Prostate gland (tissue), 2 donors: ENCODE data around the gene PIMREG. TPM values are rescaled to one million over a fixed set of nuclear protein-coding genes. Genes with fewer than 3 reads are reported as not detected.

Experiments
- DNase-seq: peaks from one replicate; pipeline ENCODE4 v3.0.0-alpha.2; 2019; ENCODE audit warnings: low spot score
- H3K27ac ChIP-seq, 2 donors: fragments of 200-600 bp; sonication (generic); 2 replicates each; pipeline ENCODE4 v1.5.1; 2017 to 2019
- H3K27me3 ChIP-seq: fragments of 200-600 bp; sonication (generic); replicated peaks from 2 replicates; pipeline ENCODE4 v1.5.1; 2019; ENCODE audit not compliant: insufficient read depth
- H3K36me3 ChIP-seq, 2 donors: fragments of 200-600 bp; sonication (generic); 1 replicate in 1 of 2; 2 replicates in 1 of 2; pipeline versions ENCODE4 v1.5.1 to v1.8.1; 2017 to 2019
- H3K4me1 ChIP-seq: fragments of 200-600 bp; sonication (generic); replicated peaks from 2 replicates; pipeline ENCODE4 v1.5.1; 2019
- H3K4me3 ChIP-seq, 2 donors: fragments of 200-600 bp; sonication (generic); 2 replicates each; pipeline ENCODE4 v1.5.1; 2017 to 2019
- H3K9me3 ChIP-seq: fragments of 200-600 bp; sonication (generic); 2 replicates; pipeline ENCODE4 v1.5.1; 2017
- POLR2A ChIP-seq: fragments of 450-650 bp; IDR thresholded peaks from one replicate; pipeline ENCODE4 v1.6.1; 2016; ENCODE audit warnings: antibody characterized with exemption, mild to moderate bottlenecking
- POLR2AphosphoS5 ChIP-seq: sonication (generic); formaldehyde crosslinking; IDR thresholded peaks from one replicate; pipeline ENCODE4 v1.6.1; 2017; ENCODE audit warnings: antibody characterized with exemption
- WGBS: methylation state at CpG from one replicate; pipeline ENCODE4 v1.1.5; 2018; 5-methylcytosine and 5-hydroxymethylcytosine counted together
- intact Hi-C: fragments of 100-400 bp; cut with DNase I; formaldehyde crosslinking; loops from one replicate; pipeline ENCODE4 v1.14.2; 2022
- total RNA-seq, 2 donors: library from RNA; depleted of rRNA; stranded (reverse); fragments of >200 nt; gene quantifications; one replicate each; pipeline ENCODE4 v1.1.0, GENCODE V29; 2016
- TF ChIP-seq, protein P1 (sequence below), 4 experiments: fragments of 200-600 bp in 2 of 4; fragments of 450-650 bp in 2 of 4; sonication (generic) in 2 of 4; IDR thresholded peaks; 1 replicate in 3 of 4; 2 replicates in 1 of 4; pipeline ENCODE4 v1.5.1; 2016 to 2019; ENCODE audit warnings: antibody characterized with exemption in 4 of 4, mild to moderate bottlenecking in 2 of 4, moderate library complexity in 2 of 4

The PIMREG gene
- total RNA-seq, 2 donors from 2014 or later, result 0.45 to 4.9 TPM

DNA sequence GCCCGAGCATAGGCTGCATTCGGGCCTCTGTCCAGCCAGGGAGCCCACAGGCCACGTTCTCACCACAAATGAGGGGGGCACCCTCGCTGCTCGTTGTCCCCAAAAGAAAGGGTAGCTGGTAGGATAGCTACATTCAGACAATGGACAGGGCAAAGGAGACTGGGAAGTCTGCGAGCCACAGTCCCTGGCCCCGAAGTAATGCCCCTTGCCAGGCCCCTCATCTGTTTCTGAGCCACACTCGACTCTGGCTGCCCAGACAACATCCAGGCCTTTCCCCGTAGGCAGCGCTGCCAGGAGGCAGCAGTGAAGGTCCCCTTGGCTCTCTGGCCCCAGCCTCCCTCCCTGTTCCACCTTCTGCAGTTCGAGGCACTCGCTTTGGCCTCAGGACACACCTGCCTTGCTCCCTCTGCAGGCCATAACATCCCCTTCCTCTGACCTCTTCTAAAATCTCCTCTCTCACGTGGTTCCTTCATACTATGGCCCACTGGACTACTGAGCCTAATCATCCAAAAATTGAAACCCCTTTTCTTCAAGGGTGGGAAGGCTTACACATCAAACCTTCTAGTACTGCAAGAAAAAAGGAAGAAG, 21.5 kb upstream of the PIMREG start:
- no peak for DNase-seq
- intact Hi-C loops, result loop anchor here (2.0 kb wide), 1 partner anchor 834 kb away; no protein-coding TSS in a partner anchor
- WGBS, result 62% methylated on average over 13 of the region's 13 CpGs
- Histone ChIP-seq H3K27me3 (no peaks in the 10 kb centered on the region), H3K4me1 (no peaks in the 10 kb centered on the region), H3K9me3 (no peaks in the 10 kb centered on the region), H3K36me3 (no peaks in the 10 kb centered on the region), H3K4me3 (no peak overlapping the region), H3K27ac (no peak overlapping the region)
- no peak for TF ChIP-seq POLR2AphosphoS5
- no peak for TF ChIP-seq POLR2A
- TF ChIP-seq, protein P1, sequence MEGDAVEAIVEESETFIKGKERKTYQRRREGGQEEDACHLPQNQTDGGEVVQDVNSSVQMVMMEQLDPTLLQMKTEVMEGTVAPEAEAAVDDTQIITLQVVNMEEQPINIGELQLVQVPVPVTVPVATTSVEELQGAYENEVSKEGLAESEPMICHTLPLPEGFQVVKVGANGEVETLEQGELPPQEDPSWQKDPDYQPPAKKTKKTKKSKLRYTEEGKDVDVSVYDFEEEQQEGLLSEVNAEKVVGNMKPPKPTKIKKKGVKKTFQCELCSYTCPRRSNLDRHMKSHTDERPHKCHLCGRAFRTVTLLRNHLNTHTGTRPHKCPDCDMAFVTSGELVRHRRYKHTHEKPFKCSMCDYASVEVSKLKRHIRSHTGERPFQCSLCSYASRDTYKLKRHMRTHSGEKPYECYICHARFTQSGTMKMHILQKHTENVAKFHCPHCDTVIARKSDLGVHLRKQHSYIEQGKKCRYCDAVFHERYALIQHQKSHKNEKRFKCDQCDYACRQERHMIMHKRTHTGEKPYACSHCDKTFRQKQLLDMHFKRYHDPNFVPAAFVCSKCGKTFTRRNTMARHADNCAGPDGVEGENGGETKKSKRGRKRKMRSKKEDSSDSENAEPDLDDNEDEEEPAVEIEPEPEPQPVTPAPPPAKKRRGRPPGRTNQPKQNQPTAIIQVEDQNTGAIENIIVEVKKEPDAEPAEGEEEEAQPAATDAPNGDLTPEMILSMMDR (IDR thresholded peaks at IDR 0.05), result no peak

DNA sequence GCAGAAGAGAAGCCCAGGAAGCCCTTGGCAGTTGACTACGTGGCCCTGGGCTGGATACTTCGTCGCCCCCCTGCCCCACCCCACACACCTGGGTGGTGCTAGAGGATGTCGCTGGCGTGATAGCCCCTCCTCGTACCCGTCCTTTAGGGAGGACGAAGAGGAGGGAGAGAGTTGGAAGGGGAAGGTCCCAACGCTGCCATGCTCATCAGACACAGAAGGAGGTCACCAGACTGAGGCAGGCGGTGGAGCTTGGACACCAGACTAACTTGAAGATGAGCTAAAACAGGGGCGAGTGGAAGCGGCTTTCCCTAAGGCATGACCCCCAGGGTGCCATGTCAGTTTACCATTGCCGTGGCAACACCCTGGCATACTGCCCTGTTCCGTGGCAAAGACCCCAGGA, 20.3 kb upstream of the PIMREG start:
- Histone ChIP-seq H3K27me3 (no peaks in the 10 kb centered on the region), H3K4me1 (no peaks in the 10 kb centered on the region), H3K36me3 (no peaks in the 10 kb centered on the region), H3K4me3 (no peak overlapping the region), H3K27ac (no peak overlapping the region), H3K9me3 (no peaks in the 10 kb centered on the region)
- intact Hi-C loops, result loop anchor here (2.0 kb wide), 1 partner anchor 835 kb away; no protein-coding TSS in a partner anchor
- 78% methylated on average over 14 of the region's 14 CpGs for WGBS
- no peak for DNase-seq
- TF ChIP-seq, protein P1 (IDR thresholded peaks at IDR 0.05), result no peak
- TF ChIP-seq POLR2AphosphoS5 (no peak), POLR2A (no peak)

DNA sequence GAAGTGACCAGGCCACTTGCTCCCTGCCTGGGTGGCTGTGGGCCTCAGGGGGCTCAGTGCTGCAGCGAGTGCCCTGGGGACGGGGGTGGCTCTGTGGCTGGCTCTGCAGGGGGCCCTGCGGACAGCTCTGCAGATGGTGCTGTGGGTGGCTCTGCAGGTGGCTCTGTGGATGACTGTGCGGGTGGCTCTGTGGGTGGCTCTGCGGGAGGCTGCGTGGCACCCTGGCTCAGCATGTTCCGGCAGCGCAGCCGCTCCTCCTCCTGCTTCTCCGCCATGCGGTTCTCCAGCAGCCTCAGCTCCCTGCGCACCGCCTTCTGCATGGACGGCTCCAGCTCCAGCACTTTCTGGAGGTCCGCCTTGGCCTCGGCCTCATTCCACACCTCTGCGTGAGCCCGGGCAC, 18.8 kb upstream of the PIMREG start:
- DNase-seq, result no peak

DNA sequence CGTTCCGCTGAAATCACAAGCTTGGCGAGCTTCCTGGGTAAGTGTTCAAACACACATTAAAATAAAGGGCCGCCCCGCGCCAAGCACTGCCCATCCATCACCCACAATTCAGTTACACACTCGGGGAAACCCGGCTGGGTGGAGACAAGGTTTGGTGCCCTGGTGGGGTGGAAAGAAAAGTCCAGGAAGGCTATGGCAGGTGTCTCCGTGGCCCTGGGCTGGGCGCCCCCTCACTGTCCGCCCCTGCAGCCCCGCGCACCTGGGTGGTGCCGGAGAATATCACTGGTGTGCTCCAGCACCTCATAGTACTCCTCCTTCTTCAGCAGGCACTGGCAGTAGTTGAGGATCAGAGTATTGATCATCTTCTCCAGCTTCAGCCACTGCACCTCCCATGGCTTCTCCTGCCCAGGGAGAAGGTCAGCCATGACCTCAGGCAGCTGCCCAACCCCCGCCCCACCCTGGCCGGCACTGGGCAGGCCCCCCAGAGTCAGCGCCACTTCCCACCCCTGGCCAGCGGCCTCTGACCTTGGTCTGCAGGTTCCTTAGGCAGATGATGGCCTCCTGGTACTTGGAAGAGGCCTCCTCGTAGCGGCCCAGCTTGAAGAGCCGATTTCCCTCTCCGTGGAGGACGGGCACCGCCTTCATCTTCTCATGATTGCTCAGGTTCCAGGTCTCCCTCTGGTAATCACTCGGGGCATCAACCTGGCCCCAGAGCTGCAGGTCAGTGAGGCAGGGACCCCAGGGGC, 17.7 kb upstream of the PIMREG start:
- no peak overlapping the region for H3K4me3 ChIP-seq
- TF ChIP-seq, protein P1 (IDR thresholded peaks at IDR 0.05), result no peak
- no peak for TF ChIP-seq POLR2A
- TF ChIP-seq POLR2AphosphoS5, result no peak
- DNase-seq, result no peak
- no peaks in the 10 kb centered on the region for H3K36me3 ChIP-seq
- intact Hi-C loops, result no loop called here
- no peak overlapping the region for H3K27ac ChIP-seq
- WGBS, result 77% methylated on average over 25 of the region's 25 CpGs
- H3K4me1 ChIP-seq, result no peaks in the 10 kb centered on the region
- no peaks in the 10 kb centered on the region for H3K27me3 ChIP-seq
- H3K9me3 ChIP-seq, result no peaks in the 10 kb centered on the region

More for the DNA sequence above, 18.8 kb upstream of the PIMREG start:
- no peaks in the 10 kb centered on the region for H3K4me1 ChIP-seq
- H3K27ac ChIP-seq, result no peak overlapping the region
- TF ChIP-seq POLR2A, result no peak
- no peak for TF ChIP-seq POLR2AphosphoS5
- WGBS, result 85% methylated on average over 12 of the region's 18 CpGs
- intact Hi-C loops, result no loop called here
- no peaks in the 10 kb centered on the region for H3K27me3 ChIP-seq
- no peak overlapping the region for H3K4me3 ChIP-seq
- no peaks in the 10 kb centered on the region for H3K36me3 ChIP-seq
- no peaks in the 10 kb centered on the region for H3K9me3 ChIP-seq

DNA sequence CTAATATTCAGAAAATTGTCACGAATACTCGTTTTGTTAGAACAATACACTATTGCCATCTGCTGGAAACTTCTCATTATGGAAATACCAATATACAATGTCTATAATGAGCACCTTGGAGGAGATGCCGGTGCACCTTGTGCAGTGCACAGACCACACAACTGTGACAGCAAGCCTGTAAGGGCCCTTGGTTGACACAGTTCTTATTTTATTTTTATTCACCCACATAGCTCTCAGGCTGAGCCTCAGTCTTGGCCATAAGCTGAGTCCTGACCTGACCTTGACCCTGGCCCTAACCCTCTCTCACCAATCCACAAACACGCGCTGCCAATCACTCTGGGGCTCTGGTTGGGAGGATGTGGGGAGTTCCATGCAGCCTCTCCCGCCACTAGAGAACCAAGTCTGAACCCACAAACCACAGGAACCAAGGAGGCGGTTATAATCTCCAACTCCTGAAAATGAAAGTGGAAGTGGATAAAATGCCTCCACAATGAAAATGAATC, 16.9 kb upstream of the PIMREG start:
- no peak for DNase-seq
- 73% methylated on average over 7 of the region's 7 CpGs for WGBS
- no peak overlapping the region for H3K4me3 ChIP-seq
- intact Hi-C loops, result no loop called here
- TF ChIP-seq POLR2AphosphoS5 (no peak), POLR2A (no peak)
- TF ChIP-seq, protein P1 (IDR thresholded peaks at IDR 0.05), result no peak
- H3K4me1 ChIP-seq, result no peaks in the 10 kb centered on the region
- H3K27ac ChIP-seq, result no peak overlapping the region
- no peaks in the 10 kb centered on the region for H3K9me3 ChIP-seq
- no peaks in the 10 kb centered on the region for H3K36me3 ChIP-seq
- no peaks in the 10 kb centered on the region for H3K27me3 ChIP-seq
